GM12878 (cell line): ENCODE results near the gene ZMYND10. TPM values are rescaled to one million over a fixed set of nuclear protein-coding genes. Genes with fewer than 3 reads are reported as not detected.

Experiments
- ATAC-seq: fragments of 200-7000 bp; cut with Tn5 transposase; 3 replicates; pipeline ENCODE4 v1.9.1; 2020; ENCODE audit warnings: mild to moderate bottlenecking, moderate library complexity
- BruUV-seq: library from RNA; stranded (reverse); fragments of 400-500 nt; replicated peaks from 2 replicates; lab custom pipeline; 2021; lab: Mats Ljungman, UMichigan
- CTCF ChIA-PET: fragments of 300-600 bp; sonication (Branson Sonifier 250); formaldehyde crosslinking; extraction: SDS; loops from one replicate; lab custom pipeline; 2021; ENCODE audit warnings: inconsistent platforms; lab: Yijun Ruan, JAX
- POLR2A ChIA-PET: fragments of 350-600 bp; formaldehyde crosslinking; extraction: SDS; loops from one replicate; lab custom pipeline; 2021; ENCODE audit warnings: inconsistent platforms; lab: Charles Lee
- RAD21 ChIA-PET: fragments of 300-600 bp; sonication (Branson Sonifier 250); formaldehyde crosslinking; loops from one replicate; lab custom pipeline; 2023; ENCODE audit warnings: antibody characterized with exemption; ENCODE audit not compliant: unreplicated experiment; lab: Charles Lee
- SMC1A ChIA-PET: fragments of 300-600 bp; sonication (Branson Sonifier 250); formaldehyde crosslinking; loops from one replicate; lab custom pipeline; 2023; ENCODE audit not compliant: unreplicated experiment, uncharacterized antibody; lab: Charles Lee
- DNase-seq: peaks from one replicate; pipeline ENCODE4 v3.0.0-alpha.2; 2011; ENCODE audit warnings: low read depth, low spot score
- FAIRE-seq: peaks from 3 replicates; lab custom pipeline; 2011; peaks lifted over from hg19 to GRCh38; lab: Jason Lieb, UNC
- H2AFZ ChIP-seq: 2 replicates; pipeline ENCODE4 v1.6.0; 2011; ENCODE audit warnings: low read depth, low read length, control low read depth; ENCODE audit not compliant: control insufficient read depth
- H3K27ac ChIP-seq: 2 replicates; pipeline ENCODE4 v1.5.1; 2011; ENCODE audit warnings: control low read depth; ENCODE audit not compliant: control insufficient read depth, insufficient read depth
- H3K27me3 ChIP-seq, 2 experiments: replicated peaks in 1 of 2; 2 replicates each; pipeline versions ENCODE4 v1.6.0 to v1.6.1; 2011; ENCODE audit warnings: low read length in 1 of 2; ENCODE audit not compliant: control insufficient read depth in 2 of 2, insufficient read depth in 2 of 2
- H3K36me3 ChIP-seq, 2 experiments: 2 replicates each; pipeline ENCODE4 v1.5.1; 2011; ENCODE audit warnings: low read length in 1 of 2; ENCODE audit not compliant: control insufficient read depth in 2 of 2, insufficient read depth in 2 of 2
- H3K4me1 ChIP-seq: 2 replicates; pipeline ENCODE4 v1.6.1; 2011; ENCODE audit warnings: mild to moderate bottlenecking, low read length, moderate library complexity, mixed read lengths; ENCODE audit not compliant: control insufficient read depth, insufficient read depth
- H3K4me2 ChIP-seq: 2 replicates; pipeline ENCODE4 v1.6.0; 2011; ENCODE audit warnings: control low read depth; ENCODE audit not compliant: control insufficient read depth, insufficient read depth
- H3K4me3 ChIP-seq: fragments of 200-600 bp; sonication (generic); 2 replicates; pipeline ENCODE4 v1.5.1; 2016
- H3K79me2 ChIP-seq: 2 replicates; pipeline ENCODE4 v1.6.0; 2011; ENCODE audit warnings: low read length; ENCODE audit not compliant: control insufficient read depth, insufficient read depth
- H3K9ac ChIP-seq: 2 replicates; pipeline ENCODE4 v1.8.0; 2011; ENCODE audit warnings: low read length, control low read depth, mixed read lengths; ENCODE audit not compliant: control insufficient read depth, insufficient read depth
- H3K9me3 ChIP-seq: replicated peaks from 3 replicates; pipeline ENCODE4 v1.5.1; 2011; ENCODE audit warnings: mild to moderate bottlenecking, low read length; ENCODE audit not compliant: control insufficient read depth, insufficient read depth
- H4K20me1 ChIP-seq: 2 replicates; pipeline ENCODE4 v1.6.0; 2011; ENCODE audit not compliant: control insufficient read depth, insufficient read depth
- BCL11A ChIP-seq: IDR thresholded peaks from 2 replicates; pipeline ENCODE4 v1.6.1; 2011; ENCODE audit warnings: low read depth, low read length
- CTCF ChIP-seq, 3 experiments: IDR thresholded peaks in 2 of 3; conservative IDR thresholded peaks in 1 of 3; 2 replicates each; pipeline ENCODE4 v1.5.1; 2011; ENCODE audit warnings: low read depth in 3 of 3, low read length in 3 of 3, mild to moderate bottlenecking in 3 of 3, control low read depth in 2 of 3, moderate library complexity in 2 of 3, inconsistent platforms in 1 of 3, mixed read lengths in 1 of 3; ENCODE audit not compliant: control insufficient read depth in 2 of 3, insufficient read depth in 1 of 3; ENCODE audit errors: extremely low read depth in 1 of 3
- EGR1 ChIP-seq, 2 experiments: IDR thresholded peaks; 1 replicate in 1 of 2; 2 replicates in 1 of 2; pipeline ENCODE4 v1.6.1; 2011 to 2012; ENCODE audit warnings: low read depth in 2 of 2, low read length in 2 of 2, borderline replicate concordance in 1 of 2, mild to moderate bottlenecking in 1 of 2, moderate library complexity in 1 of 2
- ETV6 ChIP-seq, 2 experiments: fragments of 450-650 bp in 1 of 2; IDR thresholded peaks in 1 of 2; conservative IDR thresholded peaks in 1 of 2; 2 replicates each; pipeline ENCODE4 v1.6.1; 2014; ENCODE audit warnings: antibody characterized with exemption in 1 of 2, borderline replicate concordance in 1 of 2, low read depth in 1 of 2, mild to moderate bottlenecking in 1 of 2, moderate library complexity in 1 of 2
- EZH2 ChIP-seq: IDR thresholded peaks from 2 replicates; pipeline ENCODE4 v1.6.1; 2012; ENCODE audit warnings: low read depth, mild to moderate bottlenecking, control low read depth, inconsistent platforms, low read length, borderline replicate concordance; ENCODE audit not compliant: control insufficient read depth
- FOXK2 ChIP-seq: fragments of 450-650 bp; IDR thresholded peaks from 2 replicates; pipeline ENCODE4 v1.6.1; 2017; ENCODE audit warnings: mild to moderate bottlenecking, moderate library complexity
- NFXL1 ChIP-seq: fragments of 450-650 bp; IDR thresholded peaks from 2 replicates; pipeline ENCODE4 v1.6.1; 2017; ENCODE audit warnings: antibody characterized with exemption, mild to moderate bottlenecking, borderline replicate concordance
- POLR2AphosphoS2 ChIP-seq: IDR thresholded peaks from 2 replicates; pipeline ENCODE4 v1.6.1; 2011; ENCODE audit warnings: low read depth, mild to moderate bottlenecking, low read length, improper control_type of control experiment, moderate library complexity
- RCOR1 ChIP-seq: conservative IDR thresholded peaks from 2 replicates; pipeline ENCODE4 v1.6.1; 2012; ENCODE audit warnings: low read depth, low read length, improper control_type of control experiment
- RUNX3 ChIP-seq: IDR thresholded peaks from 2 replicates; pipeline ENCODE4 v1.6.1; 2012; ENCODE audit warnings: low read length, inconsistent platforms
- TAF1 ChIP-seq: IDR thresholded peaks from 2 replicates; pipeline ENCODE4 v1.6.1; 2011; ENCODE audit warnings: mild to moderate bottlenecking, low read depth, low read length, borderline replicate concordance
- ZNF592 ChIP-seq: fragments of 450-650 bp; IDR thresholded peaks from 2 replicates; pipeline ENCODE4 v1.6.1; 2017; ENCODE audit warnings: mild to moderate bottlenecking, moderate library complexity
- WGBS: methylation state at CpG from one replicate; pipeline ENCODE4 v1.1.6; 2016; ENCODE audit warnings: low lambda C conversion rate; ENCODE audit not compliant: insufficient replicate concordance, insufficient coverage; ENCODE audit errors: missing lambda C conversion rate; 5-methylcytosine and 5-hydroxymethylcytosine counted together
- in situ Hi-C: fragments of 300-500 bp; cut with MboI; formaldehyde crosslinking; loops from 9 replicates; pipeline ENCODE4 v1.14.3; 2018; ENCODE audit warnings: mixed read lengths
- intact Hi-C: fragments of 100-400 bp; cut with micrococcal nuclease; formaldehyde crosslinking; loops from one replicate; pipeline ENCODE4 v1.14.2; 2022; ENCODE audit not compliant: unreplicated experiment
- polyA plus RNA-seq, 11 experiments: library from polyadenylated mRNA; depleted of rRNA in 4 of 11; unstranded in 6 of 11; stranded (reverse) in 5 of 11; fragments of >200 nt; fragmentation: Nextera tagmentation in 4 of 11; fragmentation: Illumina TruSeq in 1 of 11; extraction: Ambion mirVana in 4 of 11; extraction: Trizol in 1 of 11; gene quantifications; 1 replicate in 1 of 11; 2 replicates in 10 of 11; pipeline versions ENCODE4 v1.2.1 to v1.2.3, GENCODE V29; 2011 to 2016; ENCODE audit warnings: inconsistent platforms in 2 of 11, missing spikeins in 2 of 11, low read depth in 1 of 11
- total RNA-seq, 4 experiments: library from RNA; depleted of rRNA in 3 of 4; stranded (reverse); fragments of >200 nt in 3 of 4; fragmentation: Illumina TruSeq in 1 of 4; extraction: Trizol in 1 of 4; gene quantifications; 2 replicates each; pipeline versions ENCODE4 v1.2.1 to v1.2.3, GENCODE V29; 2013 to 2021
- TF ChIP-seq, protein P1 (sequence below): fragments of 450-650 bp; conservative IDR thresholded peaks from 2 replicates; pipeline ENCODE4 v1.6.1; 2017; ENCODE audit warnings: mild to moderate bottlenecking, moderate library complexity

The ZMYND10 gene
- total and polyA plus RNA-seq, 10 of the 15 experiments (the other 5 are each of a cell fraction or from before 2014, with no cell fraction given), result 0.11 to 1.0 (median 0.37) TPM

DNA sequence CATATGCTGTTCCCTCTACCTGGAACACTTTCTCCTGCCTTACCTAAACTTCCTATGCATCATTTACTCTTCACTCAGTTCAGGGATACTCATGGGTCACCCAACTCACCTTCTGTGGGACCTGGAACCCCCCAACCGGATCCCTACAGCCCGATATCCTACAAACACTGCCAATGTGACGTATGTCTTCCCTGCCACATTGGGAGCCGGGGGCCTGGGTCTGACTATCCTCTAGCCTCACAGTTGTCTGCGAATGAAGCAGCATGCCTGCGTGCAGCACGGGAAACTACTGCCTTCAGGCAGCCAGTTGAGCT is 4.6 kb upstream of the ZMYND10 start (continued):
- TF ChIP-seq ETV6 (conservative IDR thresholded peaks at IDR 0.05 in 1 of 2, IDR thresholded peaks at IDR 0.05 in 1 of 2; ENCODE audit: borderline replicate concordance in 1 of 2, low read depth in 1 of 2) (no peak), RUNX3 (no peak), POLR2AphosphoS2 (no peak)

GRCh38 chr3:50347187-50347813 is 1.8 kb upstream of the ZMYND10 start:
- Histone ChIP-seq H3K79me2 (peaks cover 20% of the 10 kb centered on the region), H3K9me3 (no peaks in the 10 kb centered on the region), H2AFZ (no peak overlapping the region), H3K36me3 (peaks cover 0 to 5% of the 10 kb centered on the region in 2 experiments; a peak in 1 of 4 replicates), H3K27me3 (no peaks in the 10 kb centered on the region), H3K4me3 (no peak overlapping the region), H3K4me2 (no peak overlapping the region), H3K9ac (no peak overlapping the region), H3K27ac (no peak overlapping the region), H3K4me1 (peaks cover 26% of the 10 kb centered on the region), H4K20me1 (no peaks in the 10 kb centered on the region)
- ChIA-PET CTCF (interaction anchor here (1.0 to 5.4 kb wide), 10 partner anchors 9 to 266 kb away, joined by 3 to 65 read pairs (median 4); partner anchors contain the start of gene RASSF1), POLR2A (interaction anchor here (1.0 to 4.3 kb wide), 2 partner anchors 8 to 10 kb away, joined by 5 to 84 read pairs; partner anchors contain the start of gene RASSF1), RAD21 (interaction anchor here (0.7 to 2.4 kb wide), 4 partner anchors 19 to 194 kb away, joined by 3 to 13 read pairs (median 3); partner anchors contain the start of gene TUSC2), SMC1A (interaction anchor here (1.4 to 3.0 kb wide), 4 partner anchors 10 to 197 kb away, joined by 3 to 16 read pairs (median 6); no protein-coding TSS in a partner anchor)
- DNase-seq (no peak), FAIRE-seq (no peak), ATAC-seq (peak; percentile 3; the same call in 2 of the 3 replicates)
- intact Hi-C loops, result loop anchor here (2.0 kb wide), 2 partner anchors 196 to 268 kb away; no protein-coding TSS in a partner anchor
- in situ Hi-C loops, result loop anchor here (5.0 kb wide), 1 partner anchor 200 kb away; no protein-coding TSS in a partner anchor
- WGBS, result 32% methylated on average over 10 of the region's 14 CpGs
- BruUV-seq, result no TSS peak
- TF ChIP-seq, protein P1, sequence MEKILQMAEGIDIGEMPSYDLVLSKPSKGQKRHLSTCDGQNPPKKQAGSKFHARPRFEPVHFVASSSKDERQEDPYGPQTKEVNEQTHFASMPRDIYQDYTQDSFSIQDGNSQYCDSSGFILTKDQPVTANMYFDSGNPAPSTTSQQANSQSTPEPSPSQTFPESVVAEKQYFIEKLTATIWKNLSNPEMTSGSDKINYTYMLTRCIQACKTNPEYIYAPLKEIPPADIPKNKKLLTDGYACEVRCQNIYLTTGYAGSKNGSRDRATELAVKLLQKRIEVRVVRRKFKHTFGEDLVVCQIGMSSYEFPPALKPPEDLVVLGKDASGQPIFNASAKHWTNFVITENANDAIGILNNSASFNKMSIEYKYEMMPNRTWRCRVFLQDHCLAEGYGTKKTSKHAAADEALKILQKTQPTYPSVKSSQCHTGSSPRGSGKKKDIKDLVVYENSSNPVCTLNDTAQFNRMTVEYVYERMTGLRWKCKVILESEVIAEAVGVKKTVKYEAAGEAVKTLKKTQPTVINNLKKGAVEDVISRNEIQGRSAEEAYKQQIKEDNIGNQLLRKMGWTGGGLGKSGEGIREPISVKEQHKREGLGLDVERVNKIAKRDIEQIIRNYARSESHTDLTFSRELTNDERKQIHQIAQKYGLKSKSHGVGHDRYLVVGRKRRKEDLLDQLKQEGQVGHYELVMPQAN, result no peak
- no peak for TF ChIP-seq ZNF592
- TF ChIP-seq EZH2, result no peak
- TF ChIP-seq BCL11A, result no peak
- TF ChIP-seq FOXK2, result no peak
- TF ChIP-seq RCOR1, result no peak
- peak; percentile 57 to 69 (median 61) for TF ChIP-seq CTCF (IDR thresholded peaks at IDR 0.05 in 2 of 3, conservative IDR thresholded peaks at IDR 0.05 in 1 of 3; ENCODE audit: control insufficient read depth in 2 of 3, extremely low read depth in 1 of 3, insufficient read depth in 1 of 3, low read depth in 3 of 3, low read length in 3 of 3)
- TF ChIP-seq NFXL1, result no peak
- no peak for TF ChIP-seq TAF1
- no peak for TF ChIP-seq EGR1 (IDR thresholded peaks at IDR 0.05; ENCODE audit: borderline replicate concordance in 1 of 2, low read depth in 2 of 2, low read length in 2 of 2)
